MM.1S (cell line): ENCODE results near the gene UBFD1.
A peak's percentile ranks its signal among the peaks of the same experiment; 100 is the strongest.

ENCODE experiments used
- DNase-seq: peaks from one replicate; pipeline ENCODE4 v3.0.0-alpha.2; 2015
- H2AFZ ChIP-seq: fragments of 300-600 bp; sonication (generic); 2 replicates; pipeline ENCODE4 v1.6.0; 2016; ENCODE audit warnings: antibody characterized with exemption, low read length
- H3F3A ChIP-seq: fragments of 300-600 bp; sonication (generic); 2 replicates; pipeline ENCODE4 v1.6.1; 2016; ENCODE audit warnings: mild to moderate bottlenecking, antibody characterized with exemption, low read length, moderate library complexity, mixed read lengths; ENCODE audit not compliant: insufficient read depth
- H3K27ac ChIP-seq: fragments of 300-600 bp; sonication (generic); 2 replicates; pipeline ENCODE4 v1.5.1; 2016; ENCODE audit warnings: mild to moderate bottlenecking, low read length
- H3K27me3 ChIP-seq: fragments of 300-600 bp; sonication (generic); replicated peaks from 2 replicates; pipeline ENCODE4 v1.6.0; 2016; ENCODE audit warnings: low read length; ENCODE audit not compliant: insufficient read depth
- H3K36me3 ChIP-seq: fragments of 300-600 bp; sonication (generic); replicated peaks from 2 replicates; pipeline ENCODE4 v1.6.1; 2016; ENCODE audit warnings: mild to moderate bottlenecking, low read length, mixed read lengths; ENCODE audit not compliant: insufficient read depth
- H3K4me1 ChIP-seq: fragments of 300-600 bp; sonication (generic); 2 replicates; pipeline ENCODE4 v1.6.1; 2016; ENCODE audit warnings: low read length, mixed read lengths
- H3K4me2 ChIP-seq: fragments of 300-600 bp; sonication (generic); 2 replicates; pipeline ENCODE4 v1.6.0; 2016; ENCODE audit warnings: low read depth, low read length
- H3K4me3 ChIP-seq: fragments of 300-600 bp; sonication (generic); 2 replicates; pipeline ENCODE4 v1.5.1; 2016; ENCODE audit warnings: low read length, mixed read lengths
- H3K79me2 ChIP-seq: fragments of 300-600 bp; sonication (generic); 2 replicates; pipeline ENCODE4 v1.6.1; 2016; ENCODE audit warnings: mixed run types, low read length, mixed read lengths
- H3K9ac ChIP-seq: fragments of 300-600 bp; sonication (generic); 2 replicates; pipeline ENCODE4 v1.6.1; 2016; ENCODE audit warnings: low read length, mixed read lengths
- H3K9me2 ChIP-seq: fragments of 300-600 bp; sonication (generic); replicated peaks from 2 replicates; pipeline ENCODE4 v1.6.1; 2016; ENCODE audit warnings: mild to moderate bottlenecking, low read length, mixed read lengths; ENCODE audit not compliant: insufficient read depth
- H3K9me3 ChIP-seq: fragments of 300-600 bp; sonication (generic); replicated peaks from 2 replicates; pipeline ENCODE4 v1.6.1; 2016; ENCODE audit warnings: mild to moderate bottlenecking, low read length, mixed read lengths; ENCODE audit not compliant: insufficient read depth
- H4K20me1 ChIP-seq: fragments of 300-600 bp; sonication (generic); 2 replicates; pipeline ENCODE4 v1.6.1; 2016; ENCODE audit warnings: mild to moderate bottlenecking, low read length, moderate library complexity, mixed read lengths; ENCODE audit not compliant: insufficient read depth
- EZH2 ChIP-seq: fragments of 300-600 bp; sonication (generic); optimal IDR thresholded peaks from 2 replicates; pipeline ENCODE3; 2017; ENCODE audit warnings: low read depth, mild to moderate bottlenecking, antibody characterized with exemption, low read length, mixed read lengths
- EZH2phosphoT487 ChIP-seq: fragments of 300-600 bp; sonication (generic); IDR thresholded peaks from 2 replicates; pipeline ENCODE4 v1.6.1; 2018; ENCODE audit warnings: antibody characterized with exemption, low read length
- TF ChIP-seq, protein P1 (sequence below): fragments of 300-600 bp; sonication (generic); IDR thresholded peaks from 2 replicates; pipeline ENCODE4 v1.5.1; 2016; ENCODE audit warnings: antibody characterized with exemption, low read length, mixed read lengths

Gene UBFD1

DNA sequence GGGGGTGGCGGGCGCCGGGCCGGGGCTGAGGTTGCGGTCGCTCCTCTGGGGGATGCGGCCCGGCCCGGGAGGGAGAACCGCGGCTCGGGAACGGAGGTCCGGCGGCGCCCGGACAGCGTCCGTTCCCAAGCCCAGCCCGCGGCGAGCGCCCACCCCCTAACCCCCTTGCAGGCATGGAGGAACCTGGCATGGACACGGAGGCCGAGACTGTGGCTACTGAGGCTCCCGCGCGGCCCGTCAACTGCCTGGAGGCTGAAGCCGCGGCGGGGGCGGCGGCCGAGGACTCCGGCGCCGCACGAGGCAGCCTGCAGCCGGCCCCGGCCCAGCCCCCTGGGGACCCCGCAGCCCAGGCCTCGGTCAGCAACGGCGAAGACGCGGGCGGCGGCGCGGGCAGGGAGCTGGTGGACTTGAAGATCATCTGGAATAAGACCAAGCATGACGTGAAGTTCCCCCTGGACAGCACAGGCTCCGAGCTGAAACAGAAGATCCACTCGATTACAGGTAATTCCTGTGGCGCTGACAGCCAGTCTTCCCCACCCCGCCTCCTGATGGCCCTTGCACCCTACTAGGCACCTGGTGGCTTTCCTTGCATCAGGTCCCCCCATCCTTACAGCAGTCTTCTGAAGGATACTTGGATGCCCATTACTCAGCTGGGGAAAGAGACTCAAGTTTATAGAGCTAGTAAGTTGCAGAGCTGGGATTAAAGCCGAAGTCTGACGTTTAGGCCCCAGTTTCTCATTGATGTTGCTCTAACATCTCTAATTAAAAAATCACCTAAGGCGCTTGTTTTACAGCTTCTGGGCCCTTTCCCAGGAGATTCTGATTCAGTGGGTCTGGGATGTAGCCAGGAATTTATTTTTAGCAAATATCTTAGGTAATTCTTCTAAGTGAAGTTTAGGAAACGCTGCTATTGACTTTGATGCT, 514 bp downstream of the UBFD1 start:
- DNase-seq, result peak; percentile 14
- peak overlapping the region; percentile 85; the same call in 1 of the 2 replicates for H3K27ac ChIP-seq
- H3K4me2 ChIP-seq, result peak overlapping the region; percentile 77
- H3K9me3 ChIP-seq, result no peaks in the 10 kb centered on the region
- H3K4me3 ChIP-seq, result peak overlapping the region; percentile 85
- H3K9ac ChIP-seq, result peak overlapping the region; percentile 89
- H3K9me2 ChIP-seq, result no peaks in the 10 kb centered on the region
- H4K20me1 ChIP-seq, result no peaks in the 10 kb centered on the region
- peaks cover 70% of the 10 kb centered on the region for H3K79me2 ChIP-seq
- H3K4me1 ChIP-seq, result peaks cover 13% of the 10 kb centered on the region; the same call in 1 of the 2 replicates
- peaks cover 18% of the 10 kb centered on the region for H3F3A ChIP-seq
- TF ChIP-seq EZH2phosphoT487, result no peak
- TF ChIP-seq, protein P1, sequence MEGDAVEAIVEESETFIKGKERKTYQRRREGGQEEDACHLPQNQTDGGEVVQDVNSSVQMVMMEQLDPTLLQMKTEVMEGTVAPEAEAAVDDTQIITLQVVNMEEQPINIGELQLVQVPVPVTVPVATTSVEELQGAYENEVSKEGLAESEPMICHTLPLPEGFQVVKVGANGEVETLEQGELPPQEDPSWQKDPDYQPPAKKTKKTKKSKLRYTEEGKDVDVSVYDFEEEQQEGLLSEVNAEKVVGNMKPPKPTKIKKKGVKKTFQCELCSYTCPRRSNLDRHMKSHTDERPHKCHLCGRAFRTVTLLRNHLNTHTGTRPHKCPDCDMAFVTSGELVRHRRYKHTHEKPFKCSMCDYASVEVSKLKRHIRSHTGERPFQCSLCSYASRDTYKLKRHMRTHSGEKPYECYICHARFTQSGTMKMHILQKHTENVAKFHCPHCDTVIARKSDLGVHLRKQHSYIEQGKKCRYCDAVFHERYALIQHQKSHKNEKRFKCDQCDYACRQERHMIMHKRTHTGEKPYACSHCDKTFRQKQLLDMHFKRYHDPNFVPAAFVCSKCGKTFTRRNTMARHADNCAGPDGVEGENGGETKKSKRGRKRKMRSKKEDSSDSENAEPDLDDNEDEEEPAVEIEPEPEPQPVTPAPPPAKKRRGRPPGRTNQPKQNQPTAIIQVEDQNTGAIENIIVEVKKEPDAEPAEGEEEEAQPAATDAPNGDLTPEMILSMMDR, result no peak
- TF ChIP-seq EZH2, result no peak
- H2AFZ ChIP-seq, result peak overlapping the region; percentile 4; the same call in 1 of the 2 replicates
- H3K27me3 ChIP-seq, result no peaks in the 10 kb centered on the region
- H3K36me3 ChIP-seq, result peaks cover 8% of the 10 kb centered on the region; the same call in 1 of the 2 replicates

DNA sequence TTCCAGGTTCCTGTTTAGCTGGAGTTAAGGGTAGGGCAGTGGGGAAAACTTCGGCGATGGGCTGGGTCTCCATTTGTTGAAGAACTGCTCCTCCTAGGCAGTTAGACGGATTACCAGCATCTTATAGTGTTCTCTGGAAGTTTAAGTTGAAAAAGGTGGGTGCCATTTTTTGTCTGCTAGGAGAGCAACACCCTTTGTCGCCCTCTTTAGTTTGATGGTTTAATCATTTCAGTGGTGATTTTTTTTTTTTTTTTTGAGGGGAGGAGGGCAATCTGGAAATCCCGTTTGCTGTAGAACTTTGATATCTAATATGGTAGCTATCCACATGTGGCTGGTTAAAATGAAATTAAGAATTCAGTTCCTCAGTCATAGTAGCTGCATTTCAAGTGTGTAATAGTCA, 4.1 kb downstream of the UBFD1 start:
- no peak overlapping the region for H3K4me2 ChIP-seq
- no peaks in the 10 kb centered on the region for H3K27me3 ChIP-seq
- peaks cover 4% of the 10 kb centered on the region for H3F3A ChIP-seq
- H3K36me3 ChIP-seq, result peaks cover 8% of the 10 kb centered on the region
- H3K9me2 ChIP-seq, result no peaks in the 10 kb centered on the region
- no peak overlapping the region for H3K27ac ChIP-seq
- TF ChIP-seq EZH2phosphoT487 (no peak), EZH2 (no peak)
- TF ChIP-seq, protein P1, result no peak
- H3K4me3 ChIP-seq, result no peak overlapping the region
- no peaks in the 10 kb centered on the region for H3K9me3 ChIP-seq
- H3K9ac ChIP-seq, result no peak overlapping the region
- H3K79me2 ChIP-seq, result peaks cover 43% of the 10 kb centered on the region
- no peaks in the 10 kb centered on the region for H4K20me1 ChIP-seq
- no peak for DNase-seq
- no peak overlapping the region for H2AFZ ChIP-seq
- H3K4me1 ChIP-seq, result 0 out of 2 replicates have a peak, but pooled peaks cover 5% of the 10 kb centered on the region

DNA sequence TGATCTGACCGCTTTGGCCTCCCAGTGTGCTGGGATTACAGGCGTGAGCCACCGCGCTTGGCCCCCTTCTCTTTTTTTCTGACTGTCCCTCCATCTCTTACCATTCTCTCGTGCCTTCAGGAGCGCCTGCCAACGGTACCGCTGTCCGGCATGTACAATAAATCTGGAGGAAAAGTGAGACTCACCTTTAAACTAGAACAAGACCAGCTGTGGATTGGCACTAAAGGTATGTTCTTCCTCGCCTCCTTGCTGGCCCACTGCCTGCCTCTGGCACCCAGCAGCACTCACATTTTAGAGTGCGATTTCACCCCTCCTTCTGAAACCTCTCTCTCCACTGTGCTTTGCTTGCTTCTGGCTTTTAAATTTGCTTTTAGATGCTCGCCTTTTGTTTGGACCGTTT, 5.0 kb downstream of the UBFD1 start:
- no peaks in the 10 kb centered on the region for H3K27me3 ChIP-seq
- no peak overlapping the region for H3K4me2 ChIP-seq
- 0 out of 2 replicates have a peak, but pooled peaks cover 5% of the 10 kb centered on the region for H3K4me1 ChIP-seq
- H3K9me2 ChIP-seq, result no peaks in the 10 kb centered on the region
- DNase-seq, result no peak
- H3K4me3 ChIP-seq, result no peak overlapping the region
- H2AFZ ChIP-seq, result no peak overlapping the region
- TF ChIP-seq EZH2phosphoT487 (no peak), EZH2 (no peak)
- TF ChIP-seq, protein P1, result no peak
- no peak overlapping the region for H3K27ac ChIP-seq
- H3K36me3 ChIP-seq, result peaks cover 8% of the 10 kb centered on the region
- H3F3A ChIP-seq, result no peaks in the 10 kb centered on the region
- peaks cover 39% of the 10 kb centered on the region for H3K79me2 ChIP-seq
- no peak overlapping the region for H3K9ac ChIP-seq
- no peaks in the 10 kb centered on the region for H4K20me1 ChIP-seq
- H3K9me3 ChIP-seq, result no peaks in the 10 kb centered on the region
